GM12864 (cell line): ENCODE results near the gene SEC14L3.

Source experiments
- DNase-seq: peaks from one replicate; pipeline ENCODE4 v3.0.0-alpha.2; 2011; ENCODE audit warnings: low read depth
- H3K4me3 ChIP-seq: 2 replicates; pipeline ENCODE4 v1.5.1; 2011; ENCODE audit warnings: mild to moderate bottlenecking, low read depth, low read length, control low read depth
- CTCF ChIP-seq: IDR thresholded peaks from 2 replicates; pipeline ENCODE4 v1.5.1; 2011; ENCODE audit warnings: low read depth, mild to moderate bottlenecking, moderate library complexity, low read length, control low read depth, inconsistent platforms; ENCODE audit errors: missing control alignments

Gene SEC14L3

GRCh38 chr22:30420347-30421125 lies 51.3 kb downstream of the SEC14L3 start:
- no peak overlapping the region for H3K4me3 ChIP-seq
- no peak for DNase-seq
- no peak for TF ChIP-seq CTCF

- no peak for TF ChIP-seq CTCF
- no peak for DNase-seq
- no peak overlapping the region for H3K4me3 ChIP-seq
Measured at GRCh38 chr22:30416837-30417236, 55.0 kb downstream of the SEC14L3 start.

- no peak for DNase-seq
- no peak for TF ChIP-seq CTCF
- no peak overlapping the region for H3K4me3 ChIP-seq
Measured at GRCh38 chr22:30416403-30416802, 55.4 kb downstream of the SEC14L3 start.

GRCh38 chr22:30414525-30415047 lies 57.2 kb downstream of the SEC14L3 start:
- TF ChIP-seq CTCF, result no peak
- H3K4me3 ChIP-seq, result no peak overlapping the region

GRCh38 chr22:30413745-30414524 lies 57.9 kb downstream of the SEC14L3 start:
- DNase-seq, result no peak
- no peak overlapping the region for H3K4me3 ChIP-seq
- no peak for TF ChIP-seq CTCF

More at GRCh38 chr22:30414525-30415047, 57.2 kb downstream of the SEC14L3 start:
- no peak for DNase-seq

- no peak overlapping the region for H3K4me3 ChIP-seq
- DNase-seq, result no peak
- no peak for TF ChIP-seq CTCF
Measured at GRCh38 chr22:30413001-30413400, 58.8 kb downstream of the SEC14L3 start.
